ENCODE measurements around the gene LIPN.
A peak's percentile ranks its signal among the peaks of the same experiment; 100 is the strongest.

Gene LIPN

GRCh38 chr10:88786032-88786770 is 26.4 kb downstream of the LIPN start:
- no peak for DNase-seq (ENCODE audit: low read depth in 2 of 2)

- no peak for DNase-seq (ENCODE audit: low read depth in 2 of 2)
Observed at GRCh38 chr10:88787463-88787862, 27.6 kb downstream of the LIPN start.

GRCh38 chr10:88788924-88789323 is 29.1 kb downstream of the LIPN start:
- no peak for DNase-seq (ENCODE audit: low read depth in 2 of 2)

- no peak for DNase-seq (ENCODE audit: low read depth in 2 of 2)
Observed at GRCh38 chr10:88791924-88792323, 32.1 kb downstream of the LIPN start.

GRCh38 chr10:88792661-88793060 is 32.8 kb downstream of the LIPN start:
- DNase-seq (ENCODE audit: low read depth in 2 of 2), result peak in 1 of 2 donors; percentile 5

GRCh38 chr10:88793712-88794299 is 34.0 kb downstream of the LIPN start:
- DNase-seq (ENCODE audit: low read depth in 2 of 2), result no peak

- no peak for DNase-seq (ENCODE audit: low read depth in 2 of 2)
Observed at GRCh38 chr10:88794731-88795130, 34.9 kb downstream of the LIPN start.

GRCh38 chr10:88800152-88801125 is 40.6 kb downstream of the LIPN start:
- no peak for DNase-seq (ENCODE audit: low read depth in 2 of 2)

- DNase-seq (ENCODE audit: low read depth in 2 of 2), result no peak
Observed at GRCh38 chr10:88802523-88803285, 42.9 kb downstream of the LIPN start, which contains the start of gene LIPM. Gene LIPM, plus strand, starts transcription at chr10:88802730. Its CDS starts 167 bp downstream, at chr10:88802897.

GRCh38 chr10:88803641-88804040 is 43.8 kb downstream of the LIPN start:
- DNase-seq (ENCODE audit: low read depth in 2 of 2), result no peak

GRCh38 chr10:88804083-88804812 is 44.4 kb downstream of the LIPN start:
- DNase-seq (ENCODE audit: low read depth in 2 of 2), result no peak

GRCh38 chr10:88805361-88805760 is 45.5 kb downstream of the LIPN start:
- no peak for DNase-seq (ENCODE audit: low read depth in 2 of 2)

- no peak for DNase-seq (ENCODE audit: low read depth in 2 of 2)
Observed at GRCh38 chr10:88805924-88806323, 46.1 kb downstream of the LIPN start.

- DNase-seq (ENCODE audit: low read depth in 2 of 2), result no peak
Observed at GRCh38 chr10:88809621-88810020, 49.8 kb downstream of the LIPN start.

- DNase-seq (ENCODE audit: low read depth in 2 of 2), result no peak
Observed at GRCh38 chr10:88810196-88810961, 50.6 kb downstream of the LIPN start.

GRCh38 chr10:88813200-88813599 is 53.4 kb downstream of the LIPN start:
- no peak for DNase-seq (ENCODE audit: low read depth in 2 of 2)

- no peak for DNase-seq (ENCODE audit: low read depth in 2 of 2)
Observed at GRCh38 chr10:88819290-88819689, 59.5 kb downstream of the LIPN start.

GRCh38 chr10:88820748-88821401 is 61.1 kb downstream of the LIPN start:
- DNase-seq (ENCODE audit: low read depth in 2 of 2), result no peak

GRCh38 chr10:88826388-88826787 is 66.6 kb downstream of the LIPN start:
- no peak for DNase-seq (ENCODE audit: low read depth in 2 of 2)

- DNase-seq (ENCODE audit: low read depth in 2 of 2), result no peak
Observed at GRCh38 chr10:88827671-88828070, 67.9 kb downstream of the LIPN start.
